Retinal pigment epithelial cell (primary cell): ENCODE data around the gene EML1.
A peak's percentile ranks its signal among the peaks of the same experiment; 100 is the strongest.

Experiments
- DNase-seq: peaks from one replicate; pipeline ENCODE4 v3.0.0-alpha.2; 2010; ENCODE audit warnings: low read depth
- H3K4me3 ChIP-seq: 2 replicates; pipeline ENCODE4 v1.5.1; 2011; ENCODE audit warnings: mild to moderate bottlenecking, low read length, control low read depth, moderate library complexity
- CTCF ChIP-seq: conservative IDR thresholded peaks from 2 replicates; pipeline ENCODE4 v1.5.1; 2011; ENCODE audit warnings: low read depth, low read length, control low read depth, inconsistent platforms

The EML1 gene

DNA sequence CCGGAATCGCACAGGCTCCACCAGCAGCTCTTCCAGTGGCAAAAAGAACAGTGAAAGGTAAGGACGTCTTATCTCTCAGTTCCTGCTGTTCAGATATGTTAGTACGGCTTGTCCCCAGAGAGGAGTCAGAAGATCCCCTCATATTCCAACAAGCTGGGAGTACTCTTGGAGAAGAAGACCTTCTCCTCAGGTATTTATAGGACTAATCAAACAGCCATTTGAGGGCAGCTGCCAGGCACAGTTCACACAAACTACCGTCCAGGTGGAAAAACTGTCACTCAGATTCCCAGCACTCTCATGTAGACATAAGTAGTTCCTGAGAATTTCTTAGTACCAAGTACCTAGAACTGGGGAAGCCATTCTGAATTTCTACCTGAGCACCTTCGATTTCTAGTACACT is 85.3 kb downstream of the EML1 start:
- DNase-seq, result no peak
- TF ChIP-seq CTCF, result no peak
- no peak overlapping the region for H3K4me3 ChIP-seq

GRCh38 chr14:99879401-99880295 is 86.4 kb downstream of the EML1 start:
- TF ChIP-seq CTCF, result no peak
- no peak overlapping the region for H3K4me3 ChIP-seq
- peak; percentile 55 for DNase-seq

GRCh38 chr14:99880651-99881420 is 87.6 kb downstream of the EML1 start:
- no peak for TF ChIP-seq CTCF
- DNase-seq, result peak; percentile 64
- H3K4me3 ChIP-seq, result no peak overlapping the region

- no peak for TF ChIP-seq CTCF
- DNase-seq, result no peak
- no peak overlapping the region for H3K4me3 ChIP-seq
Measured at GRCh38 chr14:99883866-99884650, 90.8 kb downstream of the EML1 start.

GRCh38 chr14:99884834-99885648 is 91.8 kb downstream of the EML1 start:
- peak; percentile 70 for TF ChIP-seq CTCF
- H3K4me3 ChIP-seq, result no peak overlapping the region
- DNase-seq, result no peak

- TF ChIP-seq CTCF, result no peak
- DNase-seq, result no peak
- H3K4me3 ChIP-seq, result no peak overlapping the region
Measured at GRCh38 chr14:99885649-99885958, 92.4 kb downstream of the EML1 start.
